ENCODE data around the gene TMOD2. TPM values are rescaled to one million over a fixed set of nuclear protein-coding genes. Genes with fewer than 3 reads are reported as not detected.

TMOD2 gene
- total and polyA plus RNA-seq, 2 donors from 2014 or later = 2.5 to 9.3 TPM

DNA sequence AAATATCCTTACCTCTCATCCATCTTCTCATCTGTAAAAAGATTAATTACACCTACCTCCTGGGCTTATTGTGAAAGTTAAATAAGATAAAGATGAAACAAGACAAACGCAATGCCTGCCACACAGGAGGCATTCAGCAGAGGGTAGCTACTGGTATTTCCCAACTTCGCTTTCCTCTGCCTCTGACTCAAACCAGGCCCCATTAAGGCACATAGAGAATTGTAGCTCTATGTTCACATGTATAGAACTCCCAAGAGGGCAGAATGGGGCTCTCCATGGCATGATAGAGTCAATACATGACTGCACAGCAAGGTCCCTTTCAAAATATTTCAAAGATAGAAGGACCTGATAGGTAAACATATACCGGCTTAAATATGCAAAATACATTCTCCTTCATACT, 15.3 kb upstream of the TMOD2 start:
- Histone ChIP-seq H3K36me3 (ENCODE audit: control insufficient read depth in 2 of 3, insufficient read depth in 3 of 3, low read length in 3 of 3) (no peaks in the 10 kb centered on the region), H3K27ac (ENCODE audit: low read depth in 2 of 2, low read length in 2 of 2) (no peak overlapping the region), H3K9me3 (ENCODE audit: control insufficient read depth in 2 of 3, insufficient read depth in 1 of 3, low read length in 3 of 3) (no peaks in the 10 kb centered on the region), H3K4me1 (ENCODE audit: control insufficient read depth in 2 of 3, insufficient read depth in 2 of 3, low read depth in 1 of 3, low read length in 3 of 3) (peaks cover 0 to 22% (median 0%) of the 10 kb centered on the region in 3 donors), H3K4me3 (ENCODE audit: low read length in 3 of 3) (peak overlapping the region in 2 of 3 donors; percentile 57 to 59), H3K27me3 (ENCODE audit: control insufficient read depth, insufficient read depth, low read length) (no peaks in the 10 kb centered on the region), H3K9ac (ENCODE audit: low read length in 3 of 3) (peak overlapping the region in 1 of 3 donors; percentile 74)
- FAIRE-seq (no peak), DNase-seq (no peak)
- intact Hi-C loops (cut with DNase I) = no loop called here
- TF ChIP-seq, protein P1, sequence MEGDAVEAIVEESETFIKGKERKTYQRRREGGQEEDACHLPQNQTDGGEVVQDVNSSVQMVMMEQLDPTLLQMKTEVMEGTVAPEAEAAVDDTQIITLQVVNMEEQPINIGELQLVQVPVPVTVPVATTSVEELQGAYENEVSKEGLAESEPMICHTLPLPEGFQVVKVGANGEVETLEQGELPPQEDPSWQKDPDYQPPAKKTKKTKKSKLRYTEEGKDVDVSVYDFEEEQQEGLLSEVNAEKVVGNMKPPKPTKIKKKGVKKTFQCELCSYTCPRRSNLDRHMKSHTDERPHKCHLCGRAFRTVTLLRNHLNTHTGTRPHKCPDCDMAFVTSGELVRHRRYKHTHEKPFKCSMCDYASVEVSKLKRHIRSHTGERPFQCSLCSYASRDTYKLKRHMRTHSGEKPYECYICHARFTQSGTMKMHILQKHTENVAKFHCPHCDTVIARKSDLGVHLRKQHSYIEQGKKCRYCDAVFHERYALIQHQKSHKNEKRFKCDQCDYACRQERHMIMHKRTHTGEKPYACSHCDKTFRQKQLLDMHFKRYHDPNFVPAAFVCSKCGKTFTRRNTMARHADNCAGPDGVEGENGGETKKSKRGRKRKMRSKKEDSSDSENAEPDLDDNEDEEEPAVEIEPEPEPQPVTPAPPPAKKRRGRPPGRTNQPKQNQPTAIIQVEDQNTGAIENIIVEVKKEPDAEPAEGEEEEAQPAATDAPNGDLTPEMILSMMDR (IDR thresholded peaks at IDR 0.05; ENCODE audit: borderline replicate concordance, extremely low read depth, insufficient read depth) = no peak

DNA sequence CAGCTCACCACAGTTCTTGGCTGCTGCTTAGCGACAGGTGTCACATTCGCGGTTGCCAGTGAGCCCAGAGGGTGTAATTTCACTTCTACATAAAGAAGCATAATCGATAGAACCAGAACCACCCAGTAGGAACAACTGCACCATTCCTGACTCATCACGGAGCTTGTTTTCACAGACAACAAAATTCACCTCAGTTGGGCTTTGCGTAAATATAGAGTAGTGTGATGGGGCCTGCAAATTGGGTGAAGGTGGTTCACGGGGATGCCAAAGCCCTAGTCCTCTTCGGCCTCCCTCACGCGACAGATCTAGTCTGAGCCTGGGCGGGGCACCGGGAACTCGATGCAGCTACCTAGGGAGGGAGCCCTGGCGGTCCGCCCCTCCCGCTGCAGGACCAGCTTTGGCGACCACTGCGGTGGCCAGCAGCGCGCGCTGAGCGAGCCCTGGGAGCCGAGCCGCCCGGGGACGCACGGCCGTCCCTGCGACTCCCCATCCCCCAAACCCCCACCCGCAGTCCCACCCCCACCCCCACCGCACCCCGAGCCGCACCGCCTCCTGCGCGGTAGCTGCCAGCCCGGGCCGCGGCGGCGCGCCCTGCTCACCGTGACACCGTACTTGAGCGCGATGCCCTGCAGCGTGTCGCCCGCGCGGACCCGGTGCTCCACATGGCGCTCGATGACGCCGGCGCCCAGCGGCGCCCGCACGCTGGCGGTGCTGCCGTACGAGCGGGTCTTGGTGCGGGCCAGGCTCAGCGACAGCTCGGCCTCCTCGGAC, 14.5 kb upstream of the TMOD2 start:
- H3K4me3 ChIP-seq (ENCODE audit: low read length in 3 of 3) = peak overlapping the region; percentile 18 to 59 (median 57)
- TF ChIP-seq, protein P1 (IDR thresholded peaks at IDR 0.05; ENCODE audit: borderline replicate concordance, extremely low read depth, insufficient read depth) = no peak
- peaks cover 0 to 17% (median 0%) of the 10 kb centered on the region in 3 donors for H3K4me1 ChIP-seq (ENCODE audit: control insufficient read depth in 2 of 3, insufficient read depth in 2 of 3, low read depth in 1 of 3, low read length in 3 of 3)
- no peaks in the 10 kb centered on the region for H3K27me3 ChIP-seq (ENCODE audit: control insufficient read depth, insufficient read depth, low read length)
- peak overlapping the region; percentile 45 to 78 for H3K27ac ChIP-seq (ENCODE audit: low read depth in 2 of 2, low read length in 2 of 2)
- no peaks in the 10 kb centered on the region for H3K9me3 ChIP-seq (ENCODE audit: control insufficient read depth in 2 of 3, insufficient read depth in 1 of 3, low read length in 3 of 3)
- no peak for FAIRE-seq
- peak; percentile 35 to 80 (median 50) for DNase-seq
- peak overlapping the region in 2 of 3 donors; percentile 8 to 74 for H3K9ac ChIP-seq (ENCODE audit: low read length in 3 of 3)
- intact Hi-C loops (cut with DNase I) = no loop called here
- H3K36me3 ChIP-seq (ENCODE audit: control insufficient read depth in 2 of 3, insufficient read depth in 3 of 3, low read length in 3 of 3) = no peaks in the 10 kb centered on the region

DNA sequence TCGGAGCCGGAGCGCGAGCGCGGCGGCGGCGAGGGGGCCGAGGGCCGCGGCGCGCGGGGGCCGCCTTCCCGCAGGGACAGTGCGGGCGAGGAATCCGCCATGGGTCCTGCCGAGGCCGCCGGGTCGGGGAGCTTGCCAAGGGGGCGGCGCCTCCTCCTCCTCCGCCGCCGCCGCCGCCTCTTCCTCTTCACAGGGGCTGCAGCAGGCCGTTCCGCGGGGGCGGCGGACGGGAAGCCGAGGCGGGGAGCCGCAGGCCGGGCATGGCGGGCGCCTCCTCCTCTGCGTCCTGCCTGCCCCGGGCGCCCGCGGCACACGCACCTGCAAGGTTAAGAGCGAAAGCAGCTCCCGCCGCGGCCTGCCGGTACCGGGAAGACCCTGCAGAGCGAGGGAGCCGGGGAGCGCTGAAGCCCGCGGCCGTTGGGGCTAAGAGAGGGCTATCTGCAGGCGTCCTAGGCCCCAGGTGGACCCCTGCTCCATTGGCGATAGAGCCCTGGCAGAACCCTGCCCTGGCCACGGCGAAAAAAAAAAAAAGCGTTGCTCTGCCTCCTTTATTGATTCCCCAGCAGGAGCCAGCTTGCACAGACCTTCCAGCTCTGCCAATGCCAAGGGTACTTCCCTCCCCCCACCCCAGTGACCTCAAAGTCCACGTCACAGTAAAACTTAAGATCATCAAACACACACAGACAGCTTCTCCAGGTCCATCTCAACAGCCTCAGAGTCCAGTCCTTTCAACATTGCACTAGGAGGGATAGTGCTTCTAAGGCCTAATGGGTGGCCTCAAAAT, 13.7 kb upstream of the TMOD2 start, which contains the start of gene LYSMD2:
LYSMD2 (minus strand) TSS at position 134 of the 784 bp plus-strand sequence; CDS start at position 101, 33 bp downstream.
- DNase-seq = peak; percentile 49 to 94 (median 72)
- TF ChIP-seq, protein P1 (IDR thresholded peaks at IDR 0.05; ENCODE audit: borderline replicate concordance, extremely low read depth, insufficient read depth) = no peak
- no peaks in the 10 kb centered on the region for H3K36me3 ChIP-seq (ENCODE audit: control insufficient read depth in 2 of 3, insufficient read depth in 3 of 3, low read length in 3 of 3)
- peak within 1 kb of the TSS in 2 of 3 donors; percentile 68 to 74 for H3K9ac ChIP-seq (ENCODE audit: low read length in 3 of 3)
- intact Hi-C loops (cut with DNase I) = no loop called here
- H3K27me3 ChIP-seq (ENCODE audit: control insufficient read depth, insufficient read depth, low read length) = no peaks in the 10 kb centered on the region
- H3K4me3 ChIP-seq (ENCODE audit: low read length in 3 of 3) = peak within 1 kb of the TSS; percentile 18 to 59 (median 57)
- no peaks in the 10 kb centered on the region for H3K9me3 ChIP-seq (ENCODE audit: control insufficient read depth in 2 of 3, insufficient read depth in 1 of 3, low read length in 3 of 3)
- FAIRE-seq = no peak
- H3K27ac ChIP-seq (ENCODE audit: low read depth in 2 of 2, low read length in 2 of 2) = peak within 1 kb of the TSS; percentile 45 to 78
- peaks cover 0 to 11% (median 0%) of the 10 kb centered on the region in 3 donors for H3K4me1 ChIP-seq (ENCODE audit: control insufficient read depth in 2 of 3, insufficient read depth in 2 of 3, low read depth in 1 of 3, low read length in 3 of 3)

Measured in kidney (tissue), 14 donors.